ENCODE results near the gene CYP3A7. TPM values are rescaled to one million over a fixed set of nuclear protein-coding genes. Genes with fewer than 3 reads are reported as not detected.
"Not testable (repeated sequence)": the region's sequence is repeated elsewhere in the genome, so short reads cannot be mapped to it uniquely, and the experiment has no call there.

Gene CYP3A7
- total and polyA plus RNA-seq, 2 donors (not counting 1 experiment from before 2014, with no cell fraction given), result 0.16 to 37.8 TPM

- no peak overlapping the region for H3K27ac ChIP-seq (ENCODE audit: insufficient read depth, low read length)
- no peaks in the 10 kb centered on the region for H3K27me3 ChIP-seq (ENCODE audit: control insufficient read depth, insufficient read depth, low read length)
- TF ChIP-seq EZH2 (IDR thresholded peaks at IDR 0.05; ENCODE audit: low read length, missing control alignments), result no peak
- TF ChIP-seq CTCF (conservative IDR thresholded peaks at IDR 0.05 in 1 of 2, IDR thresholded peaks at IDR 0.05 in 1 of 2; ENCODE audit: low read depth in 1 of 2, low read length in 2 of 2), result no peak
- H3K36me3 ChIP-seq (ENCODE audit: control insufficient read depth, insufficient read depth, low read length), result no peaks in the 10 kb centered on the region
- no peaks in the 10 kb centered on the region for H3K79me2 ChIP-seq (ENCODE audit: control insufficient read depth, insufficient read depth, low read length)
- H3K4me1 ChIP-seq (ENCODE audit: control insufficient read depth, extremely low read depth, insufficient read depth, low read length), result no peaks in the 10 kb centered on the region
- H3K4me3 ChIP-seq (replicated peaks in 1 of 4; ENCODE audit: control extremely low read depth in 1 of 4, insufficient read depth in 1 of 4, low read depth in 3 of 4, low read length in 4 of 4), result no peak overlapping the region
- no peak overlapping the region for H3K9ac ChIP-seq (ENCODE audit: insufficient read depth, low read length)
- no peaks in the 10 kb centered on the region for H4K20me1 ChIP-seq (ENCODE audit: control insufficient read depth, extremely low read depth, insufficient read depth, low read length)
- no peak overlapping the region for H3K4me2 ChIP-seq (ENCODE audit: extremely low read depth, insufficient read depth, low read length)
- H2AFZ ChIP-seq (ENCODE audit: low read length), result no peak overlapping the region
- no peaks in the 10 kb centered on the region for H3K9me3 ChIP-seq (ENCODE audit: control insufficient read depth, insufficient read depth, low read depth, low read length)
- DNase-seq (ENCODE audit: low read depth in 2 of 2), result no peak
Measured at GRCh38 chr7:99666013-99666395, 69.0 kb downstream of the CYP3A7 start.

GRCh38 chr7:99665312-99666012 is 69.5 kb downstream of the CYP3A7 start:
- no peak overlapping the region for H3K4me2 ChIP-seq (ENCODE audit: extremely low read depth, insufficient read depth, low read length)
- H3K9ac ChIP-seq (ENCODE audit: insufficient read depth, low read length), result no peak overlapping the region
- H3K36me3 ChIP-seq (ENCODE audit: control insufficient read depth, insufficient read depth, low read length), result no peaks in the 10 kb centered on the region
- no peak overlapping the region for H3K4me3 ChIP-seq (replicated peaks in 1 of 4; ENCODE audit: control extremely low read depth in 1 of 4, insufficient read depth in 1 of 4, low read depth in 3 of 4, low read length in 4 of 4)
- H3K27me3 ChIP-seq (ENCODE audit: control insufficient read depth, insufficient read depth, low read length), result no peaks in the 10 kb centered on the region
- H3K9me3 ChIP-seq (ENCODE audit: control insufficient read depth, insufficient read depth, low read depth, low read length), result no peaks in the 10 kb centered on the region
- H3K4me1 ChIP-seq (ENCODE audit: control insufficient read depth, extremely low read depth, insufficient read depth, low read length), result no peaks in the 10 kb centered on the region
- no peaks in the 10 kb centered on the region for H4K20me1 ChIP-seq (ENCODE audit: control insufficient read depth, extremely low read depth, insufficient read depth, low read length)
- no peak overlapping the region for H2AFZ ChIP-seq (ENCODE audit: low read length)
- DNase-seq (ENCODE audit: low read depth in 2 of 2), result no peak
- no peak for TF ChIP-seq CTCF (conservative IDR thresholded peaks at IDR 0.05 in 1 of 2, IDR thresholded peaks at IDR 0.05 in 1 of 2; ENCODE audit: low read depth in 1 of 2, low read length in 2 of 2)
- no peak overlapping the region for H3K27ac ChIP-seq (ENCODE audit: insufficient read depth, low read length)
- H3K79me2 ChIP-seq (ENCODE audit: control insufficient read depth, insufficient read depth, low read length), result no peaks in the 10 kb centered on the region

GRCh38 chr7:99657879-99658278 is 77.1 kb downstream of the CYP3A7 start:
- not testable (repeated sequence) for H4K20me1 ChIP-seq (ENCODE audit: control insufficient read depth, extremely low read depth, insufficient read depth, low read length); H3K79me2 ChIP-seq (ENCODE audit: control insufficient read depth, insufficient read depth, low read length); H3K9ac ChIP-seq (ENCODE audit: insufficient read depth, low read length); H2AFZ ChIP-seq (ENCODE audit: low read length); H3K9me3 ChIP-seq (ENCODE audit: control insufficient read depth, insufficient read depth, low read depth, low read length); H3K4me2 ChIP-seq (ENCODE audit: extremely low read depth, insufficient read depth, low read length); DNase-seq (ENCODE audit: low read depth in 2 of 2); H3K27me3 ChIP-seq (ENCODE audit: control insufficient read depth, insufficient read depth, low read length); H3K4me1 ChIP-seq (ENCODE audit: control insufficient read depth, extremely low read depth, insufficient read depth, low read length); H3K4me3 ChIP-seq (replicated peaks in 1 of 4; ENCODE audit: control extremely low read depth in 1 of 4, insufficient read depth in 1 of 4, low read depth in 3 of 4, low read length in 4 of 4); H3K27ac ChIP-seq (ENCODE audit: insufficient read depth, low read length); H3K36me3 ChIP-seq (ENCODE audit: control insufficient read depth, insufficient read depth, low read length)

Other genes with a start within 250 kb of the CYP3A7 start
- gene ZNF394, start 234.9 kb downstream of the CYP3A7 start, total RNA-seq, result 20.1 and 22.1 TPM in 2 replicates
- gene ZNF394, start 234.9 kb downstream of the CYP3A7 start, polyA plus RNA-seq, result 9.1 and 9.5 TPM in 2 replicates
- gene ZKSCAN5, start 230.5 kb downstream of the CYP3A7 start, total RNA-seq, result 13.6 and 17.5 TPM in 2 replicates
- gene ZKSCAN5, start 230.5 kb downstream of the CYP3A7 start, polyA plus RNA-seq, result 9.6 and 10.4 TPM in 2 replicates
- gene FAM200A, start 183.1 kb downstream of the CYP3A7 start, total RNA-seq, result 8.2 and 9.7 TPM in 2 replicates
- 8.8 and 9.0 TPM in 2 replicates for gene FAM200A, start 183.1 kb downstream of the CYP3A7 start, polyA plus RNA-seq
- 70.1 and 92.6 TPM in 2 replicates for gene ZNF655, start 176.6 kb downstream of the CYP3A7 start, total RNA-seq
- 59.5 and 60.4 TPM in 2 replicates for gene ZNF655, start 176.6 kb downstream of the CYP3A7 start, polyA plus RNA-seq
- 0.51 and 1.2 TPM in 2 replicates for gene TMEM225B, start 136.9 kb downstream of the CYP3A7 start, total RNA-seq
- 0.60 and 1.3 TPM in 2 replicates for gene TMEM225B, start 136.9 kb downstream of the CYP3A7 start, polyA plus RNA-seq
- gene ZSCAN25, start 118.2 kb downstream of the CYP3A7 start, total RNA-seq, result 10.2 and 10.5 TPM in 2 replicates
- 5.4 and 5.7 TPM in 2 replicates for gene ZSCAN25, start 118.2 kb downstream of the CYP3A7 start, polyA plus RNA-seq
- 8.2 and 12.4 TPM in 2 replicates for gene CYP3A5, start 55.2 kb downstream of the CYP3A7 start, total RNA-seq
- gene CYP3A5, start 55.2 kb downstream of the CYP3A7 start, polyA plus RNA-seq, result 0.51 and 1.9 TPM in 2 replicates
- gene CYP3A4, start 49.0 kb upstream of the CYP3A7 start, total RNA-seq, result 0.17 TPM in 1 of 2 replicates, not detected in the other
- gene CYP3A4, start 49.0 kb upstream of the CYP3A7 start, polyA plus RNA-seq, result not detected in 2 replicates
- not detected in 2 replicates for gene CYP3A43, start 92.8 kb upstream of the CYP3A7 start, total RNA-seq
- not detected in 2 replicates for gene CYP3A43, start 92.8 kb upstream of the CYP3A7 start, polyA plus RNA-seq
- gene OR2AE1, start 141.8 kb upstream of the CYP3A7 start, total RNA-seq, result 0.17 TPM in 1 of 2 replicates, not detected in the other
- gene OR2AE1, start 141.8 kb upstream of the CYP3A7 start, polyA plus RNA-seq, result 0.07 and 0.10 TPM in 2 replicates
- 31.5 and 35.4 TPM in 2 replicates for gene TRIM4, start 184.3 kb upstream of the CYP3A7 start, total RNA-seq
- gene TRIM4, start 184.3 kb upstream of the CYP3A7 start, polyA plus RNA-seq, result 19.6 and 23.1 TPM in 2 replicates
- not detected in 2 replicates for gene GJC3, start 194.4 kb upstream of the CYP3A7 start, total RNA-seq
- gene GJC3, start 194.4 kb upstream of the CYP3A7 start, polyA plus RNA-seq, result not detected in 2 replicates
- gene AZGP1, start 240.8 kb upstream of the CYP3A7 start, total RNA-seq, result not detected in 2 replicates
- gene AZGP1, start 240.8 kb upstream of the CYP3A7 start, polyA plus RNA-seq, result not detected in 2 replicates

Measured in fibroblast of lung (primary cell).